ENCODE measurements around the gene BUD13. TPM values are rescaled to one million over a fixed set of nuclear protein-coding genes. Genes with fewer than 3 reads are reported as not detected.
"Not testable (repeated sequence)": the region's sequence is repeated elsewhere in the genome, so short reads cannot be mapped to it uniquely, and the experiment has no call there.

Gene BUD13
- total RNA-seq, 1 donor from 2014 or later, result 21.4 TPM

DNA sequence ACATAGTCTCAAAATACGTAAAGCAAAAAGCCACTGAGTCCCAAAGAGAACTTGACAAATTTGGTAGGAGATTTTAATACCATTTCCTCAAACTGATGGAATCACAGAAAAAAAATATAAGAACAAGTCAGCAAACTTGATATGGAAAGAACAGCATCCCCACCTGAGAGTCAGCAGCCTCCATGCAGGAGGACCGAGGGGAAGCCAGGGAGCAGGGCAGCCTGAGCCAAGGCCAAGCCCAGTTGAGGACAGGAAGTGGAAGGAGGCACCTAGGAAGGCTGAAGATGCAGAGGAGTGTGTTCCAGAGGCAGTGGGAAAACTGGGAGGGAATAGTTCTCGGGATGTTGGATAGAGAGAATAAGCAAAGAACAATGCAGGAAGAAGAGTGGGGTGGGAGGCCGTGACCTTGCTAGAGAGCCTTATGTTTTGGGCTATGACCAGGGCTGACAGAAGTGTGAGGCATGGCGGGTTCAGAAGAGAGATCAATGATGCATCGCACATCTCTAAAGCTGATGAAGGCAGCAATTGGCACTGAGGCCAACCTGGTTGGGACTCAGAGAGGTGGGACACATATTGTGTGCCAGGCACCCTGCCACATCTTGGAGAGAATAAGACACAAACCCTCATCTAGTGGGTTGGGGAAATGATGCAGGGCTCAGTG is 34.9 kb upstream of the BUD13 start:
- Mint-ChIP-seq H3K27me3 (ENCODE audit: low read depth) (peaks cover 14% of the 10 kb centered on the region), H3K27ac (no peak overlapping the region), H3K4me1 (peaks cover 4% of the 10 kb centered on the region), H3K9me3 (peaks cover 3% of the 10 kb centered on the region), H3K4me3 (no peak overlapping the region), H3K36me3 (no peaks in the 10 kb centered on the region)
- no peak for DNase-seq (ENCODE audit: low spot score in 2 of 2, unreplicated experiment in 2 of 2)
- TF ChIP-seq CTCF (IDR thresholded peaks at IDR 0.05; ENCODE audit: unreplicated experiment), result no peak

DNA sequence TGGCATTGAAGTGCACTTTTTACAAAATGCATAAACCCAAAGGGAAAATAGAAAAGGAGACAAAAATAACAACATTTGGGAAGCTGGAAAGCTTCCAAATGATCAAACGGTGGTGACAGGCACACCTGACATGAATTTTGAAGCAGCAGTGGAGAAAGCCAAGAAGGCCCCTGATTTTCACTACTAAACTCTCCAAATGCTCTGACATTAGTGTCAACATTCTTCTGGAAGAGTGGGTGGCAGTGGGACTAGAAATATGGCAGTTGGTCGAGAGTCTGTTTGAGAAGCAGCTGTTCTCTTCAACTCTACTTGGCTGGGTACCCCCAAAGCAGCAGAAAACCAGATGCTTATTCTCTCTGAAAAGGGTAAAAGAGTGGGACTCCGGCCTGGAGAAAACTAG is 31.2 kb upstream of the BUD13 start:
- H3K4me3 Mint-ChIP-seq, result no peak overlapping the region
- no peak overlapping the region for H3K27ac Mint-ChIP-seq
- peaks cover 21% of the 10 kb centered on the region for H3K27me3 Mint-ChIP-seq (ENCODE audit: low read depth)
- DNase-seq (ENCODE audit: low spot score in 2 of 2, unreplicated experiment in 2 of 2), result no peak
- TF ChIP-seq CTCF (IDR thresholded peaks at IDR 0.05; ENCODE audit: unreplicated experiment), result no peak
- no peaks in the 10 kb centered on the region for H3K36me3 Mint-ChIP-seq
- H3K4me1 Mint-ChIP-seq, result no peaks in the 10 kb centered on the region
- peaks cover under 1% of the 10 kb centered on the region for H3K9me3 Mint-ChIP-seq

GRCh38 chr11:116801662-116802061 is 28.9 kb upstream of the BUD13 start:
- H3K36me3 Mint-ChIP-seq; H3K4me3 Mint-ChIP-seq; H3K4me1 Mint-ChIP-seq; DNase-seq (ENCODE audit: low spot score in 2 of 2, unreplicated experiment in 2 of 2); H3K9me3 Mint-ChIP-seq; H3K27ac Mint-ChIP-seq: not testable (repeated sequence)
- H3K27me3 Mint-ChIP-seq (ENCODE audit: low read depth), result peaks cover 17% of the 10 kb centered on the region

DNA sequence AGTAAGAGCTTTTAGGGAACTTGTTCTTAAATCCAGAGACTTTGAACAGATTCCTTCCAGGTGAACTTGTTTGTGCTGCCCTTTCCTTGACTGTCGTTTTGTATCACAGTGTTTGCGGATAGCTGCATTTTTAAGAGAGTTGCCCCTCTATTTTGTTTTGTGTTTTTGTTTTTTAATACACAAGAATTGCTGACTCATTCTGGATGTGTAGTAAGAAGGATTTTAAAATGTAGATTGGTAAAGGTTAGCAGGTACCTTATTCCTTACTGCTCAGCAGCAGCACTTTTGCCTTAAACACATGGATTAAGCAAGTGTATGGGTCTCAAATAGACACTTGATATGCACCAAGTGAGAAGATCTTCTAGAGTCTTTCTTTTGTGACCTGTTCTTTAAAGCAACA is 27.8 kb upstream of the BUD13 start:
- no peak for DNase-seq (ENCODE audit: low spot score in 2 of 2, unreplicated experiment in 2 of 2)
- Mint-ChIP-seq H3K27me3 (ENCODE audit: low read depth) (peaks cover 17% of the 10 kb centered on the region), H3K4me3 (no peak overlapping the region), H3K4me1 (no peaks in the 10 kb centered on the region), H3K27ac (no peak overlapping the region), H3K36me3 (no peaks in the 10 kb centered on the region), H3K9me3 (peaks cover 4% of the 10 kb centered on the region)
- TF ChIP-seq CTCF (IDR thresholded peaks at IDR 0.05; ENCODE audit: unreplicated experiment), result no peak

DNA sequence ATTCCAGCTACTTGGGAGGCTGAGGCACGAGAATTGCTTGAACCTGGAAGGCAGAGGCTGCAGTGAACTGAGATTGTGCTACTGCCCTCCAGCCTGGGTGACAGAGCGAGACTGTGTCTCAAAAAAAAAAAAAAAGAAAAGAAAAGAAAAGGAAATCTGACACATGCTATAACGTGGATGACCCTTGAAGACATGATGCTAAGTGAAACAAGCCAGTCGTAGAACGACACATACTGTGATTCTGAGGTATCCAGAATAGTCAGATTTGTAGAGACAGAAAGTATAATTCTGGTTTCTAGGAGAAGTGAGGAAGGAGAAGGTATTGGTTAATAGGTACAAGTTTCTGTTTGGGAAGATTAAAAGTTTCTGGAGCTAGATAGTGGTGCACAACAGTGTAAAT is 25.6 kb upstream of the BUD13 start:
- Mint-ChIP-seq H3K9me3 (peaks cover 4% of the 10 kb centered on the region), H3K4me3 (no peak overlapping the region), H3K27me3 (ENCODE audit: low read depth) (peaks cover 9% of the 10 kb centered on the region), H3K36me3 (no peaks in the 10 kb centered on the region), H3K27ac (no peak overlapping the region), H3K4me1 (no peaks in the 10 kb centered on the region)
- TF ChIP-seq CTCF (IDR thresholded peaks at IDR 0.05; ENCODE audit: unreplicated experiment), result no peak
- no peak for DNase-seq (ENCODE audit: low spot score in 2 of 2, unreplicated experiment in 2 of 2)

DNA sequence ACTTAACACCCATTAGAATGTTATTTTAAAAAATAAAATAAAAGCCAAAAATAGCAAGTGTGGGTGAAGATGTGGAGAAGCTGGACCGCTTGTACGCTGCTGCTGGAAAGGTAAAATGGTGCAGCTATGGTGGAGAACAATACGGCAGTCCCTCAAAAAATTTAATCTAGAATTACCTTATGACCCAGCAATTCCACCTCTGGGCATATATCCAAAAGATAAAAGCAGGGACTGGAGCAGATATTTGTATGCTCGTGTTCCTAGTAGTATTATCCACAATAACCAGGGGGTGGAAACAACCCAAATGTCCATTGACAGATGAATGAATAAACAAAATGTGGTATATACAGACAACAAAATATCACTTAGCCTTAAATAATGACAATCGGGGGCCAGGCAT is 25.0 kb upstream of the BUD13 start:
- Mint-ChIP-seq H3K9me3 (peaks cover 4% of the 10 kb centered on the region), H3K36me3 (no peaks in the 10 kb centered on the region), H3K27me3 (ENCODE audit: low read depth) (peaks cover 8% of the 10 kb centered on the region), H3K27ac (no peak overlapping the region), H3K4me1 (no peaks in the 10 kb centered on the region), H3K4me3 (no peak overlapping the region)
- no peak for TF ChIP-seq CTCF (IDR thresholded peaks at IDR 0.05; ENCODE audit: unreplicated experiment)
- no peak for DNase-seq (ENCODE audit: low spot score in 2 of 2, unreplicated experiment in 2 of 2)
